RWPE2 (cell line): Measurements from ENCODE around the gene AIP.
"Not testable (repeated sequence)": the region's sequence is repeated elsewhere in the genome, so short reads cannot be mapped to it uniquely, and the experiment has no call there.

Experiments
- ATAC-seq: fragments of 200-7000 bp; cut with Tn5 transposase; 3 replicates; pipeline ENCODE4 v1.9.1; 2021; ENCODE audit warnings: low read depth
- DNase-seq: peaks from one replicate; pipeline ENCODE4 v3.0.0-alpha.2; 2020; ENCODE audit warnings: low spot score
- H3K27ac ChIP-seq: fragments of 450-650 bp; 2 replicates; pipeline ENCODE4 v1.5.1; 2017; ENCODE audit warnings: mild to moderate bottlenecking; ENCODE audit not compliant: poor library complexity, severe bottlenecking
- H3K27me3 ChIP-seq: fragments of 250-450 bp; sonication (Bioruptor Pico); 2 replicates; pipeline ENCODE4 v1.5.1; 2021; ENCODE audit warnings: mild to moderate bottlenecking, moderate library complexity; ENCODE audit not compliant: insufficient read depth, poor library complexity, severe bottlenecking
- H3K36me3 ChIP-seq: fragments of 250-450 bp; sonication (Bioruptor Pico); 2 replicates; pipeline ENCODE4 v1.5.1; 2020; ENCODE audit warnings: low read depth, mild to moderate bottlenecking, moderate library complexity
- H3K4me1 ChIP-seq: fragments of 250-450 bp; sonication (Bioruptor Pico); 2 replicates; pipeline ENCODE4 v1.5.1; 2021; ENCODE audit warnings: mild to moderate bottlenecking, moderate library complexity; ENCODE audit not compliant: insufficient read depth, poor library complexity, severe bottlenecking
- H3K4me3 ChIP-seq: fragments of 250-450 bp; sonication (Bioruptor Pico); 2 replicates; pipeline ENCODE4 v1.5.1; 2021; ENCODE audit warnings: mild to moderate bottlenecking, moderate library complexity; ENCODE audit not compliant: severe bottlenecking
- H3K9me3 ChIP-seq: fragments of 250-450 bp; sonication (Bioruptor Pico); 2 replicates; pipeline ENCODE4 v1.5.1; 2021; ENCODE audit warnings: mild to moderate bottlenecking, moderate library complexity; ENCODE audit not compliant: severe bottlenecking
- CTCF ChIP-seq: fragments of 450-650 bp; IDR thresholded peaks from one replicate; pipeline ENCODE4 v1.5.1; 2017; ENCODE audit warnings: mild to moderate bottlenecking, moderate library complexity; ENCODE audit not compliant: poor library complexity, severe bottlenecking

Gene AIP

GRCh38 chr11:67468759-67469507, 13.9 kb upstream of the AIP start, which contains the start of gene TMEM134:
TMEM134 (minus strand) TSS chr11:67469251; CDS start chr11:67469192, 59 bp downstream.
- DNase-seq (peak; percentile 88), ATAC-seq (peak; percentile 64)
- Histone ChIP-seq H3K27ac (peak within 1 kb of the TSS; percentile 76), H3K36me3 (no peaks in the 10 kb centered on the region), H3K9me3 (no peaks in the 10 kb centered on the region), H3K27me3 (no peaks in the 10 kb centered on the region), H3K4me3 (peak within 1 kb of the TSS; percentile 93), H3K4me1 (peaks cover 5% of the 10 kb centered on the region)
- peak; percentile 61 for TF ChIP-seq CTCF

GRCh38 chr11:67469508-67469811, 13.4 kb upstream of the AIP start:
- DNase-seq = no peak
- Histone ChIP-seq H3K4me3 (peak overlapping the region; percentile 93), H3K4me1 (no peaks in the 10 kb centered on the region), H3K27ac (peak overlapping the region; percentile 76), H3K27me3 (no peaks in the 10 kb centered on the region), H3K36me3 (no peaks in the 10 kb centered on the region), H3K9me3 (no peaks in the 10 kb centered on the region)
- ATAC-seq = no peak
- TF ChIP-seq CTCF = peak; percentile 32

GRCh38 chr11:67470337-67471002, 12.4 kb upstream of the AIP start:
- Histone ChIP-seq H3K4me1 (no peaks in the 10 kb centered on the region), H3K36me3 (no peaks in the 10 kb centered on the region), H3K27ac (no peak overlapping the region), H3K4me3 (no peak overlapping the region), H3K27me3 (no peaks in the 10 kb centered on the region), H3K9me3 (no peaks in the 10 kb centered on the region)
- DNase-seq (no peak), ATAC-seq (no peak)
- no peak for TF ChIP-seq CTCF

- no peak for DNase-seq
- no peak for ATAC-seq
- no peaks in the 10 kb centered on the region for H3K9me3 ChIP-seq
- no peaks in the 10 kb centered on the region for H3K27me3 ChIP-seq
- H3K4me1 ChIP-seq = no peaks in the 10 kb centered on the region
- H3K27ac ChIP-seq = no peak overlapping the region
- no peak overlapping the region for H3K4me3 ChIP-seq
- TF ChIP-seq CTCF = no peak
- H3K36me3 ChIP-seq = no peaks in the 10 kb centered on the region
Observed at GRCh38 chr11:67472882-67473281, 9.9 kb upstream of the AIP start.

- H3K4me3 ChIP-seq, H3K27ac ChIP-seq, H3K36me3 ChIP-seq, ATAC-seq, DNase-seq, H3K9me3 ChIP-seq, H3K27me3 ChIP-seq, H3K4me1 ChIP-seq: not testable (repeated sequence)
Observed at GRCh38 chr11:67476692-67477091, 6.1 kb upstream of the AIP start.

GRCh38 chr11:67477344-67478050, 5.3 kb upstream of the AIP start:
- ATAC-seq, DNase-seq, H3K4me1 ChIP-seq, H3K27me3 ChIP-seq, H3K4me3 ChIP-seq, H3K9me3 ChIP-seq, H3K36me3 ChIP-seq, H3K27ac ChIP-seq: not testable (repeated sequence)
